ENCODE results near the gene KRT4. TPM values are rescaled to one million over a fixed set of nuclear protein-coding genes. Genes with fewer than 3 reads are reported as not detected.

KRT4 gene
- total RNA-seq, 4 donors from 2014 or later, result not detected

- ATAC-seq (ENCODE audit: low FRiP score) (no peak), DNase-seq (ENCODE audit: low spot score) (no peak)
- TF ChIP-seq CTCF (IDR thresholded peaks at IDR 0.05), result no peak
Observed at GRCh38 chr12:52769946-52770345, 44.0 kb downstream of the KRT4 start.

- ATAC-seq (ENCODE audit: low FRiP score) (no peak), DNase-seq (ENCODE audit: low spot score) (no peak)
- TF ChIP-seq CTCF (IDR thresholded peaks at IDR 0.05), result no peak
Observed at GRCh38 chr12:52769354-52769753, 44.6 kb downstream of the KRT4 start.

- TF ChIP-seq CTCF (IDR thresholded peaks at IDR 0.05), result no peak
- no peak for DNase-seq (ENCODE audit: low spot score)
- no peak for ATAC-seq (ENCODE audit: low FRiP score)
Observed at GRCh38 chr12:52768479-52769200, 45.3 kb downstream of the KRT4 start.

- TF ChIP-seq CTCF (IDR thresholded peaks at IDR 0.05), result no peak
- ATAC-seq (ENCODE audit: low FRiP score) (no peak), DNase-seq (ENCODE audit: low spot score) (no peak)
Observed at GRCh38 chr12:52767427-52767826, 46.5 kb downstream of the KRT4 start.

GRCh38 chr12:52767020-52767379 is 46.9 kb downstream of the KRT4 start:
- TF ChIP-seq CTCF (IDR thresholded peaks at IDR 0.05), result no peak
- DNase-seq (ENCODE audit: low spot score) (no peak), ATAC-seq (ENCODE audit: low FRiP score) (no peak)

GRCh38 chr12:52766351-52767019 is 47.4 kb downstream of the KRT4 start:
- DNase-seq (ENCODE audit: low spot score) (no peak), ATAC-seq (ENCODE audit: low FRiP score) (no peak)
- TF ChIP-seq CTCF (IDR thresholded peaks at IDR 0.05), result no peak

GRCh38 chr12:52765702-52766101 is 48.2 kb downstream of the KRT4 start:
- DNase-seq (ENCODE audit: low spot score) (no peak), ATAC-seq (ENCODE audit: low FRiP score) (no peak)
- TF ChIP-seq CTCF (IDR thresholded peaks at IDR 0.05), result no peak
